KOPT-K1 (cell line): ENCODE results near the gene ZNF362.
A peak's percentile ranks its signal among the peaks of the same experiment; 100 is the strongest.

Experiments
- H3K27ac ChIP-seq: fragments of 200-600 bp; sonication (generic); 2 replicates; pipeline ENCODE4 v1.5.1; 2016; ENCODE audit warnings: antibody characterized with exemption, mild to moderate bottlenecking, low read depth, low read length; ENCODE audit not compliant: poor library complexity, severe bottlenecking
- H3K36me3 ChIP-seq: fragments of 200-600 bp; sonication (generic); 2 replicates; pipeline ENCODE4 v1.5.1; 2017; ENCODE audit warnings: antibody characterized with exemption, mild to moderate bottlenecking, low read length, moderate library complexity; ENCODE audit not compliant: insufficient read depth
- H3K9me3 ChIP-seq: fragments of 200-600 bp; sonication (generic); 2 replicates; pipeline ENCODE4 v1.5.1; 2017; ENCODE audit warnings: antibody characterized with exemption, low read length, mild to moderate bottlenecking; ENCODE audit not compliant: insufficient read depth, poor library complexity, severe bottlenecking

The ZNF362 gene

GRCh38 chr1:33336580-33336979 is 80.3 kb downstream of the ZNF362 start:
- no peak overlapping the region for H3K27ac ChIP-seq
- H3K9me3 ChIP-seq: no peaks in the 10 kb centered on the region
- H3K36me3 ChIP-seq: peaks cover 50% of the 10 kb centered on the region

- no peak overlapping the region for H3K27ac ChIP-seq
- peaks cover 50% of the 10 kb centered on the region for H3K36me3 ChIP-seq
- H3K9me3 ChIP-seq: no peaks in the 10 kb centered on the region
These were observed 81.1 kb downstream of the ZNF362 start for GRCh38 chr1:33337441-33337840.

- no peaks in the 10 kb centered on the region for H3K9me3 ChIP-seq
- H3K36me3 ChIP-seq: peaks cover 50% of the 10 kb centered on the region
- H3K27ac ChIP-seq: no peak overlapping the region
These were observed 81.8 kb downstream of the ZNF362 start for GRCh38 chr1:33338048-33338439.

- Histone ChIP-seq H3K9me3 (no peaks in the 10 kb centered on the region), H3K27ac (no peak overlapping the region), H3K36me3 (peaks cover 50% of the 10 kb centered on the region)
These were observed 82.3 kb downstream of the ZNF362 start for GRCh38 chr1:33338440-33339211.

- no peaks in the 10 kb centered on the region for H3K9me3 ChIP-seq
- no peak overlapping the region for H3K27ac ChIP-seq
- H3K36me3 ChIP-seq: peaks cover 50% of the 10 kb centered on the region
These were observed 83.1 kb downstream of the ZNF362 start for GRCh38 chr1:33339413-33339812.

GRCh38 chr1:33341190-33341589 is 84.9 kb downstream of the ZNF362 start:
- Histone ChIP-seq H3K36me3 (peaks cover 56% of the 10 kb centered on the region), H3K9me3 (no peaks in the 10 kb centered on the region), H3K27ac (no peak overlapping the region)

GRCh38 chr1:33342041-33342723 is 85.9 kb downstream of the ZNF362 start:
- Histone ChIP-seq H3K36me3 (peaks cover 66% of the 10 kb centered on the region), H3K27ac (no peak overlapping the region), H3K9me3 (no peaks in the 10 kb centered on the region)

- Histone ChIP-seq H3K36me3 (peaks cover 64% of the 10 kb centered on the region), H3K9me3 (no peaks in the 10 kb centered on the region), H3K27ac (no peak overlapping the region)
These were observed 87.2 kb downstream of the ZNF362 start for GRCh38 chr1:33343539-33343938.

- H3K27ac ChIP-seq: no peak overlapping the region
- peaks cover 64% of the 10 kb centered on the region for H3K36me3 ChIP-seq
These were observed 88.7 kb downstream of the ZNF362 start for GRCh38 chr1:33344896-33345560.

GRCh38 chr1:33346533-33346926 is 90.2 kb downstream of the ZNF362 start:
- H3K36me3 ChIP-seq: peaks cover 57% of the 10 kb centered on the region
- no peak overlapping the region for H3K27ac ChIP-seq
- no peaks in the 10 kb centered on the region for H3K9me3 ChIP-seq

More at GRCh38 chr1:33344896-33345560, 88.7 kb downstream of the ZNF362 start:
- no peaks in the 10 kb centered on the region for H3K9me3 ChIP-seq

- H3K9me3 ChIP-seq: no peaks in the 10 kb centered on the region
- peaks cover 52% of the 10 kb centered on the region for H3K36me3 ChIP-seq
- H3K27ac ChIP-seq: peak overlapping the region; percentile 72
These were observed 90.8 kb downstream of the ZNF362 start for GRCh38 chr1:33346927-33347649.

- Histone ChIP-seq H3K9me3 (no peaks in the 10 kb centered on the region), H3K27ac (peak overlapping the region; percentile 72), H3K36me3 (peaks cover 46% of the 10 kb centered on the region)
These were observed 91.3 kb downstream of the ZNF362 start for GRCh38 chr1:33347650-33347992.

GRCh38 chr1:33348194-33348593 is 91.9 kb downstream of the ZNF362 start:
- H3K27ac ChIP-seq: peak overlapping the region; percentile 72
- H3K36me3 ChIP-seq: peaks cover 41% of the 10 kb centered on the region

GRCh38 chr1:33348676-33349080 is 92.4 kb downstream of the ZNF362 start:
- H3K9me3 ChIP-seq: no peaks in the 10 kb centered on the region
- H3K36me3 ChIP-seq: peaks cover 36% of the 10 kb centered on the region
- peak overlapping the region; percentile 72 for H3K27ac ChIP-seq

More at GRCh38 chr1:33348194-33348593, 91.9 kb downstream of the ZNF362 start:
- H3K9me3 ChIP-seq: no peaks in the 10 kb centered on the region
